B cell (primary cell): Measurements from ENCODE around the gene MARCHF10.

ENCODE experiments used
- EZH2 ChIP-seq: IDR thresholded peaks from 2 replicates; pipeline ENCODE4 v1.6.1; 2012; ENCODE audit warnings: borderline replicate concordance, low read depth, mild to moderate bottlenecking, moderate library complexity, low read length; ENCODE audit not compliant: insufficient read depth, poor library complexity, severe bottlenecking
- TF ChIP-seq, protein P1 (sequence below): fragments of 200-600 bp; IDR thresholded peaks from one replicate; pipeline ENCODE4 v1.8.0; 2022; ENCODE audit warnings: antibody characterized with exemption, mild to moderate bottlenecking

DNA sequence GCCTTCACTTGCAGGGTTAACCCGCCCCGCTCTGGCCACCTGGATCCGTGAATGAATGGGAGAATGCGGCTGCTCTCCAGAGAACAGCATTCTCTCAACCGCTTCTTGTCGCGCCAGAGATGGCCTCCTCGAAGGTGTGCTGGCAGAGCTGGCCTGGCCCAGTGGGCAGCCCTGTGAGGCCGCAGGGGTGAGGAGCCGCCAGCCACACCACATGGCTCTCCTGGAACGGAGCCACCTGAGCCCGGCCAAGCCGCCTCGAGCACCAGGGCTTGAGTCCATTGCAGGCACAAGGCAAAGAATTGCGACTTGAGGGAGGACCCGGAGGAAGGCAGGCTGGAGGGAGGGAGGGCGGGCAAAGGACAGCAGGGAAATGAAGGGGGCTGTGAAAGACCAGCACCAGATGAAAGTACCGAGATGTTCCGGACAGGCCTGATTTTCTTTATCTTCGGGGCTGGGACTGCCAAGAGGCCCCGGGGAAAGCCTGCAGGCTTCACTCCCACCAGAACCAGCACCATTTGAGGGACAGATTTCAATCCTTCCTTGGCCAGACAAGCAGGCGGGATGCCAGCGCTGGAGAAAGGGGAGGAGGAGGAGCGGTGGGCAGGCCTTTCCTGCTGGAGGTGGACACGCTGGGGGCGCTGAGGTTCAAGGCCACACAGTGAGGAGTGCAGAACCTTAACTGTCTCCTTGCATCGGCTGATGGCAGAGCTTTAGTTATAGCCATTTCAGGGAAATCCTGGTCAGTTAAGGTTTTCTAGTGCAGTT, 111.2 kb downstream of the MARCHF10 start:
- TF ChIP-seq, protein P1, sequence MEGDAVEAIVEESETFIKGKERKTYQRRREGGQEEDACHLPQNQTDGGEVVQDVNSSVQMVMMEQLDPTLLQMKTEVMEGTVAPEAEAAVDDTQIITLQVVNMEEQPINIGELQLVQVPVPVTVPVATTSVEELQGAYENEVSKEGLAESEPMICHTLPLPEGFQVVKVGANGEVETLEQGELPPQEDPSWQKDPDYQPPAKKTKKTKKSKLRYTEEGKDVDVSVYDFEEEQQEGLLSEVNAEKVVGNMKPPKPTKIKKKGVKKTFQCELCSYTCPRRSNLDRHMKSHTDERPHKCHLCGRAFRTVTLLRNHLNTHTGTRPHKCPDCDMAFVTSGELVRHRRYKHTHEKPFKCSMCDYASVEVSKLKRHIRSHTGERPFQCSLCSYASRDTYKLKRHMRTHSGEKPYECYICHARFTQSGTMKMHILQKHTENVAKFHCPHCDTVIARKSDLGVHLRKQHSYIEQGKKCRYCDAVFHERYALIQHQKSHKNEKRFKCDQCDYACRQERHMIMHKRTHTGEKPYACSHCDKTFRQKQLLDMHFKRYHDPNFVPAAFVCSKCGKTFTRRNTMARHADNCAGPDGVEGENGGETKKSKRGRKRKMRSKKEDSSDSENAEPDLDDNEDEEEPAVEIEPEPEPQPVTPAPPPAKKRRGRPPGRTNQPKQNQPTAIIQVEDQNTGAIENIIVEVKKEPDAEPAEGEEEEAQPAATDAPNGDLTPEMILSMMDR, result no peak
- TF ChIP-seq EZH2, result no peak
